ENCODE measurements around the gene ACD. TPM values are rescaled to one million over a fixed set of nuclear protein-coding genes. Genes with fewer than 3 reads are reported as not detected.

Gene ACD
- total and polyA plus RNA-seq, 2 donors (not counting 1 experiment from before 2014, with no cell fraction given) = 47.6 to 71.4 TPM

DNA sequence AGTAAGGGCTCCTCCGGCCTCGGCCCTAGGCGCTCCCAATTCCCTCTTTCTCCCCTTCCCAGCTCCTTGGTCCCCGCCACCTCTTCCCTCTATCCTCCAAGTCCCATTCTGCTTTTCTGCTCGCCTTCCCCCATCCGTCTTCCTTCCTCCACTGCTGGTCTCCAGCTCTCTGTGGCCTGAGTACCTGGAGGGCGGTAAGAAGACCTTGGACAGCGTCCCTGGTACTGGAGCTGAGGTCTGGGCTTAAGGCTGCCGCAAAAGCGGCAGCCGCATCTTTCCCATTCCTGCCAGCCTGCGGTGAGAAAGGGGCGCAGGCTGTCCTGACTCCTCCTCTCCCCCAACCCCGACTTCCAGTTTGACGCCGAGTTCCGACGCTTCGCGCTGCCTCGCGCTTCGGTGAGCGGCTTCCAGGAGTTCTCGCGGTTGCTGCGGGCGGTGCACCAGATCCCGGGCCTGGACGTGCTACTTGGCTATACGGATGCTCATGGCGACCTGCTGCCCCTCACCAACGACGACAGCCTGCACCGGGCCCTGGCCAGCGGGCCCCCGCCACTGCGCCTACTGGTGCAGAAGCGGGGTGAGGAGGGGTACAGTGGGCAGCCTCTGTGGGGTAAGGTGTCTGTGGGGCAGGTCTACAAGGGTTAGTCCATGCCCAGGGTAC, 1.2 kb upstream of the ACD start:
- TF ChIP-seq, protein P1, sequence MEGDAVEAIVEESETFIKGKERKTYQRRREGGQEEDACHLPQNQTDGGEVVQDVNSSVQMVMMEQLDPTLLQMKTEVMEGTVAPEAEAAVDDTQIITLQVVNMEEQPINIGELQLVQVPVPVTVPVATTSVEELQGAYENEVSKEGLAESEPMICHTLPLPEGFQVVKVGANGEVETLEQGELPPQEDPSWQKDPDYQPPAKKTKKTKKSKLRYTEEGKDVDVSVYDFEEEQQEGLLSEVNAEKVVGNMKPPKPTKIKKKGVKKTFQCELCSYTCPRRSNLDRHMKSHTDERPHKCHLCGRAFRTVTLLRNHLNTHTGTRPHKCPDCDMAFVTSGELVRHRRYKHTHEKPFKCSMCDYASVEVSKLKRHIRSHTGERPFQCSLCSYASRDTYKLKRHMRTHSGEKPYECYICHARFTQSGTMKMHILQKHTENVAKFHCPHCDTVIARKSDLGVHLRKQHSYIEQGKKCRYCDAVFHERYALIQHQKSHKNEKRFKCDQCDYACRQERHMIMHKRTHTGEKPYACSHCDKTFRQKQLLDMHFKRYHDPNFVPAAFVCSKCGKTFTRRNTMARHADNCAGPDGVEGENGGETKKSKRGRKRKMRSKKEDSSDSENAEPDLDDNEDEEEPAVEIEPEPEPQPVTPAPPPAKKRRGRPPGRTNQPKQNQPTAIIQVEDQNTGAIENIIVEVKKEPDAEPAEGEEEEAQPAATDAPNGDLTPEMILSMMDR (IDR thresholded peaks at IDR 0.05) = no peak
- TF ChIP-seq EZH2 (IDR thresholded peaks at IDR 0.05; ENCODE audit: borderline replicate concordance, insufficient read depth, low read depth, low read length, poor library complexity, severe bottlenecking) = no peak
- Histone ChIP-seq H3K4me3 (ENCODE audit: control extremely low read depth in 1 of 5, extremely low read depth in 1 of 5, insufficient read depth in 1 of 5, low read depth in 2 of 5, low read length in 4 of 5) (peak overlapping the region; percentile 48 to 98 (median 81)), H3K4me1 (ENCODE audit: control insufficient read depth in 2 of 2, insufficient read depth in 2 of 2, low read length in 2 of 2) (peaks cover 20 to 31% of the 10 kb centered on the region in 2 donors), H3K36me3 (replicated peaks in 1 of 2; ENCODE audit: control extremely low read depth in 1 of 2, control insufficient read depth in 1 of 2, extremely low read depth in 1 of 2, insufficient read depth in 2 of 2, low read length in 1 of 2) (peaks cover 0 to 21% of the 10 kb centered on the region in 2 experiments), H3K79me2 (ENCODE audit: control insufficient read depth, insufficient read depth, low read length) (peaks cover 8% of the 10 kb centered on the region), H3K9me3 (ENCODE audit: control extremely low read depth in 1 of 3, control insufficient read depth in 2 of 3, insufficient read depth in 1 of 3, low read length in 2 of 3) (no peaks in the 10 kb centered on the region), H3K9ac (ENCODE audit: low read length) (peak overlapping the region; percentile 73), H2AFZ (ENCODE audit: insufficient read depth, low read depth, low read length, poor library complexity, severe bottlenecking) (peak overlapping the region; percentile 81), H3K27ac (ENCODE audit: low read length in 2 of 2) (peak overlapping the region; percentile 64 to 79), H4K20me1 (ENCODE audit: control insufficient read depth, insufficient read depth, low read length, poor library complexity, severe bottlenecking) (peaks cover 12% of the 10 kb centered on the region), H3K27me3 (replicated peaks in 1 of 4; ENCODE audit: control extremely low read depth in 1 of 4, control insufficient read depth in 3 of 4, insufficient read depth in 4 of 4, low read length in 3 of 4) (no peaks in the 10 kb centered on the region), H3K4me2 (replicated peaks; ENCODE audit: low read depth, low read length, poor library complexity, severe bottlenecking) (peak overlapping the region; percentile 99)
- Mint-ChIP-seq H3K9me3 (ENCODE audit: insufficient read depth) (no peaks in the 10 kb centered on the region), H3K4me3 (peak overlapping the region; percentile 97), H3K27ac (peak overlapping the region; percentile 88), H3K27me3 (no peaks in the 10 kb centered on the region), H3K4me1 (peaks cover 39% of the 10 kb centered on the region)
- 10% methylated on average over 37 of the region's 39 CpGs for WGBS (ENCODE audit: insufficient coverage)
- ATAC-seq (ENCODE audit: low read depth) (no peak), DNase-seq (no peak)
- CTCF ChIA-PET = interaction anchor here (1.3 to 2.2 kb wide), 6 partner anchors 8 to 180 kb away, joined by 3 to 23 read pairs (median 4); partner anchors contain the start of genes ATP6V0D1, CARMIL2 and CTCF
- intact Hi-C loops (cut with micrococcal nuclease) = loop anchor here (2.0 to 10.0 kb wide), 3 partner anchors 182 to 1474 kb away; partner anchors contain the start of genes CHTF8, FHOD1, SLC9A5 and THAP11
- POLR2A ChIA-PET = interaction anchor here (0.5 to 1.5 kb wide), 4 partner anchors 99 to 274 kb away, joined by 3 to 7 read pairs (median 4); partner anchors contain the start of gene CTCF
